Parathyroid adenoma (tissue), 2 donors: ENCODE data around the gene QSOX2.

Experiments
- H2AFZ ChIP-seq: fragments of 300-600 bp; sonication (generic); one replicate; pipeline ENCODE4 v1.7.0; 2017; ENCODE audit warnings: antibody characterized with exemption, mild to moderate bottlenecking
- H3K27ac ChIP-seq: fragments of 300-600 bp; sonication (generic); one replicate; pipeline ENCODE4 v1.7.0; 2017
- H3K27me3 ChIP-seq: fragments of 300-600 bp; sonication (generic); one replicate; pipeline ENCODE4 v1.7.0; 2017; ENCODE audit warnings: low read length; ENCODE audit not compliant: control insufficient read depth, insufficient read depth
- H3K36me3 ChIP-seq: fragments of 300-600 bp; sonication (generic); one replicate; pipeline ENCODE4 v1.7.0; 2017; ENCODE audit warnings: low read length; ENCODE audit not compliant: control insufficient read depth, insufficient read depth
- H3K4me1 ChIP-seq: fragments of 300-600 bp; sonication (generic); one replicate; pipeline ENCODE4 v1.7.0; 2017; ENCODE audit warnings: control low read depth
- H3K4me2 ChIP-seq: fragments of 300-600 bp; sonication (generic); one replicate; pipeline ENCODE4 v1.7.0; 2017; ENCODE audit warnings: low read length
- H3K4me3 ChIP-seq: fragments of 300-600 bp; sonication (generic); one replicate; pipeline ENCODE4 v1.7.0; 2017; ENCODE audit warnings: low read depth, low read length
- H3K79me2 ChIP-seq: fragments of 300-600 bp; sonication (generic); one replicate; pipeline ENCODE4 v1.7.0; 2017; ENCODE audit warnings: control low read depth
- H3K9ac ChIP-seq: fragments of 300-600 bp; sonication (generic); one replicate; pipeline ENCODE4 v1.7.0; 2017; ENCODE audit warnings: mild to moderate bottlenecking
- H3K9me3 ChIP-seq: fragments of 300-600 bp; sonication (generic); one replicate; pipeline ENCODE4 v1.7.0; 2017; ENCODE audit warnings: low read length; ENCODE audit not compliant: control insufficient read depth
- TF ChIP-seq, protein P1 (sequence below): fragments of 300-600 bp; sonication (generic); IDR thresholded peaks from one replicate; pipeline ENCODE4 v1.7.0; 2017; ENCODE audit warnings: antibody characterized with exemption, mild to moderate bottlenecking
- donor health status: primary hyperparathyroidism.

Gene QSOX2

DNA sequence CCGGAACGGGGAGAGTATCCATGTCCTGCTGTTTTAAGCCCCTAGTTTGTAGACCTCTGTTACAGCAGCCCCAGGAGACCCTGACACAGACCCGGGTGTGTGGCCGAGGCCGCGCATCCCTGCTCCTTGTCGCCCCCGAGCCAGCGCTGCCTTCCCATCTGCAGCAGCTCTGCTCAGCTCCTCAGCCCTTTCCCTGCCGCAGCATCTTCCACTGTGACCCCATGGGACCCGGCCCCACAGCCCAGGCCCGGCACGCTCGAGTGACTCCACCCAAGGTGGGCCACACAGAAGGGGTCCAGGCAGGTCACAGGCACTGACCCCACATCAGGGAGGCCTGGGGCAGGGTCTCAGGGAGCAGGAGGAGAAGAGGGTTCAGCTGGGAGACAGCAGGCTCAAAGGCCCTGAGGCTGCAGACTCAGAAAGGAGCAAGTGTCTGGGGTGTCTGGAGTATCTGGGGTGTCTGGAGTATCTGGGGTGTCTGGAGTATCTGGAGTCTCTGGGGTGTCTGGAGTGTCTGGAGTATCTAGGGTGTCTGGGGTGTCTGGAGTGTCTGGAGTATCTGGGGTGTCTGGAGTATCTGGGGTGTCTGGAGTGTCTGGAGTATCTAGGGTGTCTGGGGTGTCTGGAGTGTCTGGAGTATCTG, 71.8 kb downstream of the QSOX2 start:
- no peaks in the 10 kb centered on the region for H3K9me3 ChIP-seq
- TF ChIP-seq, protein P1, sequence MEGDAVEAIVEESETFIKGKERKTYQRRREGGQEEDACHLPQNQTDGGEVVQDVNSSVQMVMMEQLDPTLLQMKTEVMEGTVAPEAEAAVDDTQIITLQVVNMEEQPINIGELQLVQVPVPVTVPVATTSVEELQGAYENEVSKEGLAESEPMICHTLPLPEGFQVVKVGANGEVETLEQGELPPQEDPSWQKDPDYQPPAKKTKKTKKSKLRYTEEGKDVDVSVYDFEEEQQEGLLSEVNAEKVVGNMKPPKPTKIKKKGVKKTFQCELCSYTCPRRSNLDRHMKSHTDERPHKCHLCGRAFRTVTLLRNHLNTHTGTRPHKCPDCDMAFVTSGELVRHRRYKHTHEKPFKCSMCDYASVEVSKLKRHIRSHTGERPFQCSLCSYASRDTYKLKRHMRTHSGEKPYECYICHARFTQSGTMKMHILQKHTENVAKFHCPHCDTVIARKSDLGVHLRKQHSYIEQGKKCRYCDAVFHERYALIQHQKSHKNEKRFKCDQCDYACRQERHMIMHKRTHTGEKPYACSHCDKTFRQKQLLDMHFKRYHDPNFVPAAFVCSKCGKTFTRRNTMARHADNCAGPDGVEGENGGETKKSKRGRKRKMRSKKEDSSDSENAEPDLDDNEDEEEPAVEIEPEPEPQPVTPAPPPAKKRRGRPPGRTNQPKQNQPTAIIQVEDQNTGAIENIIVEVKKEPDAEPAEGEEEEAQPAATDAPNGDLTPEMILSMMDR, result no peak
- no peak overlapping the region for H3K4me3 ChIP-seq
- no peaks in the 10 kb centered on the region for H3K79me2 ChIP-seq
- no peaks in the 10 kb centered on the region for H3K4me1 ChIP-seq
- H3K27ac ChIP-seq, result no peak overlapping the region
- H2AFZ ChIP-seq, result no peak overlapping the region
- no peaks in the 10 kb centered on the region for H3K27me3 ChIP-seq
- H3K36me3 ChIP-seq, result no peaks in the 10 kb centered on the region
- H3K9ac ChIP-seq, result no peak overlapping the region
- no peak overlapping the region for H3K4me2 ChIP-seq

DNA sequence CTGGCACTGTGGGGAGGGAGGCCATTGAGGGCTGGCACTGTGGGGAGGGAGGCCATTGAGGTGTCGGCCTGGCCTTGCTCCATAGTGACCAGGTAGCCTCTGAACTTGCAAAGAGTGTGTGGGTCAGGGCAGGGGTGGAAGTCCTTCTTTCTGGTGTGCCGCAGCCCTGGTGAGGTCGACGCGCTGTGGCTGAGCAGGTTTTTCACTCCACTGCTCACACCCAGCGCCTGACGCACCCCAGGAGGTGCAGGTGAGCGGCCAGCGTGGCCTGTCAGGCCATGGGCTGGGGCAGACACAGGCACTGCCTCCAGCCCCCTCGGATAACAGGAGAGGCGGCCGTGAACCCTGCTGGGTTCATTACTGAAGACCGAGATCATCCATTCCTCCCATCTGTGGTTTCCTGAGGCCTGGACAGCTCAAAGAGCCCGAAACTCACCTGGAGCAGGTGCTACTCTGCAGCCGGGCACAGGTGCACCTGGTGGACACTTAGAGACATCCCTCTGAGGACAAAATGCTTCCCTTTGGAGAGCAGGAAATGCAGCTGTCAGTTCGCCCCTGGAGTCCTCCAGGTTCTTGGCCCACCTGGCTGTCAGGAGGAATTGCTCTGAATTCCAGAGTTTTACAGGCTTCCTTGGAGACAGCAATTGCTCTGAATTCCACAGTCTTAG, 73.1 kb downstream of the QSOX2 start:
- no peak overlapping the region for H2AFZ ChIP-seq
- TF ChIP-seq, protein P1, result no peak
- no peak overlapping the region for H3K4me2 ChIP-seq
- no peaks in the 10 kb centered on the region for H3K79me2 ChIP-seq
- H3K27me3 ChIP-seq, result no peaks in the 10 kb centered on the region
- H3K36me3 ChIP-seq, result no peaks in the 10 kb centered on the region
- H3K27ac ChIP-seq, result no peak overlapping the region
- no peak overlapping the region for H3K4me3 ChIP-seq
- no peaks in the 10 kb centered on the region for H3K4me1 ChIP-seq
- H3K9me3 ChIP-seq, result no peaks in the 10 kb centered on the region
- H3K9ac ChIP-seq, result no peak overlapping the region

DNA sequence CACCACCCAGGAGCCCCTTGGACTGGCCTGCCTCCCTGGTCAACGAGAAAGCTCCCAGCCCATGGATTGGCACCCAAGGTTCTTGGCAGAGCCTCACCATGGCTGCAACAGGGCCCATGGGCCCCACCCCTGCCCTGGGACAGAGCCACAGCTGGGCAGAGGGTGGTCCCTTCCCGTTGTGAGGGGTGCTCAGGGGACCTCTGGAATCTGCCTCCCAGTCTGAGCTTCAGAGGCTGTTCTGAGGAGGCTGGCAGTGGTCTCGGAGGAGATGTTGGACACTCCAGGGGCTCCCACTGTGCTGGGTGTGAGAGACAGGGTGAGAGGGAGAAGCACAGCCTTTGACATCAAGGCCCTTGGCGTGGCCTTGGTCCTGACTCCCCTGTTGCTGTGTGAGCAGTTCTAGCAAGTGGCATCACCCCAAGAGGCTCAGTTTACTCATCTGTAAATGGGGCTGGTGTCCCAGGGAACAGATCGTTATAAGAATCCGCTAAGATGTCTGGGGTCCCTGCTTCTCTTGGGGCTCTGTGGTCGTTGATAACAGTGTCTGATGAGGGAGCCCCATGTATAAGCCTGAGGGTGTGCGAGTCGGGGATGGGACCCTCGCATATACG, 73.7 kb downstream of the QSOX2 start:
- Histone ChIP-seq H3K36me3 (no peaks in the 10 kb centered on the region), H3K4me3 (no peak overlapping the region), H3K27me3 (no peaks in the 10 kb centered on the region), H3K4me1 (no peaks in the 10 kb centered on the region), H2AFZ (no peak overlapping the region), H3K9me3 (no peaks in the 10 kb centered on the region), H3K9ac (no peak overlapping the region), H3K4me2 (no peak overlapping the region), H3K79me2 (no peaks in the 10 kb centered on the region), H3K27ac (no peak overlapping the region)
- TF ChIP-seq, protein P1, result no peak

DNA sequence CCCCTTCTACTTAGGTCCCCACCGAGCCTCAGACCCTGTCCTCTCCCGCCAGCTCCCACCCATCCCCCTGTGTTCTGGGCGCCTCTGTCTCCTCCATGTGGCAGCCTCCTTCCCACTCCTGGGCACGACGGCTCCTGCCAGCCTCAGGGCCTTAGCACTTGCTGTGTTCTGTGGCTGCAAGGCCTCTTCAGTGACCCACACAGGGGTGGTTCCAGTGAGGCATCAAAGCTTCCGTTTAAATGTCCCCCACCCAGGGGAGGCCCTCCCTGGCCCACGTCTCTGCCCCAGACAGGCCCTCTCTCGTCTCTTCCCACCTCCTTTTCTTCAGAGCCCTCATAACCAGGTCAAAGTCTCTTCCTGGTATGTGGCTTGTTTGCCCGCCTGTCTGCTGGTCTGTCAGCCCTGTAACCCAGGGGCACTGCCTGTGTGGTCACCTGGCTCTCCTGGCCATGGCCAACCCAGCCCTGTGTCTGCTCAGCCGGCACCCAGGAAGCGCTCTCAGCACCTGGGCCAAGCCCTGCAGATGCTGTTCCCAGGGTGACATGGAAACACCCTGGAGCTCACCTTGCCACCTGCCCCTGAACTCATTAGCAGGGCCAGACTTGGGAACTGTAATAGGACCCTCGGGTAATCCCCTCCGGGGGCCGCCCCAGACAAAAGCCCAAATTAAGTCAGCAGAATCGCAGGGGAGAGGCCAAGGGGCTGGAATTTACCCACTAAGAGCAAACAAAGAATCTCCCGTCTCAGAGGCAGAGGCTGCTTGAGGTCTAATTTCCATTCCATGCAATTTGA, 74.4 kb downstream of the QSOX2 start:
- Histone ChIP-seq H3K79me2 (no peaks in the 10 kb centered on the region), H3K4me3 (no peak overlapping the region), H3K36me3 (no peaks in the 10 kb centered on the region), H3K4me1 (no peaks in the 10 kb centered on the region), H3K9me3 (no peaks in the 10 kb centered on the region), H3K27me3 (no peaks in the 10 kb centered on the region), H3K9ac (no peak overlapping the region), H3K4me2 (no peak overlapping the region), H2AFZ (no peak overlapping the region), H3K27ac (no peak overlapping the region)
- TF ChIP-seq, protein P1, result no peak
